ENCODE results near the gene NXPH3.

- TF ChIP-seq CTCF (IDR thresholded peaks at IDR 0.05; ENCODE audit: poor library complexity) (no peak), EZH2phosphoT487 (IDR thresholded peaks at IDR 0.05; ENCODE audit: low read depth, severe bottlenecking, unreplicated experiment) (no peak), EZH2 (IDR thresholded peaks at IDR 0.05; ENCODE audit: borderline replicate concordance) (no peak)
Observed at GRCh38 chr17:49549691-49550678, 25.7 kb upstream of the NXPH3 start.
